Trophoblast cell (in vitro differentiated cells and primary cell): ENCODE data around the gene CCDC28B.
A peak's percentile ranks its signal among the peaks of the same experiment; 100 is the strongest.

Source experiments
- DNase-seq, 2 donors: peaks; one replicate each; pipeline ENCODE4 v3.0.0-alpha.2; 2016
- H2AFZ ChIP-seq: 2 replicates; pipeline ENCODE4 v1.6.1; 2013; ENCODE audit warnings: low read length, moderate library complexity, mild to moderate bottlenecking; ENCODE audit not compliant: insufficient read depth, poor library complexity
- H2AK5ac ChIP-seq: 2 replicates; pipeline ENCODE4 v1.6.1; 2013; ENCODE audit warnings: mild to moderate bottlenecking, low read length
- H2BK120ac ChIP-seq: 2 replicates; pipeline ENCODE4 v1.6.1; 2013; ENCODE audit warnings: low read length, mild to moderate bottlenecking, moderate library complexity; ENCODE audit not compliant: insufficient read depth, poor library complexity
- H2BK12ac ChIP-seq: 2 replicates; pipeline ENCODE4 v1.6.1; 2013; ENCODE audit warnings: mild to moderate bottlenecking, low read length, moderate library complexity
- H2BK5ac ChIP-seq: 2 replicates; pipeline ENCODE4 v1.6.1; 2013; ENCODE audit warnings: low read length, low read depth, moderate library complexity, mild to moderate bottlenecking; ENCODE audit not compliant: poor library complexity
- H3K14ac ChIP-seq: 2 replicates; pipeline ENCODE4 v1.6.1; 2013; ENCODE audit warnings: mild to moderate bottlenecking, low read length
- H3K18ac ChIP-seq: 2 replicates; pipeline ENCODE4 v1.6.1; 2013; ENCODE audit warnings: mild to moderate bottlenecking, low read length
- H3K23ac ChIP-seq: 2 replicates; pipeline ENCODE4 v1.6.1; 2013; ENCODE audit warnings: low read length
- H3K27ac ChIP-seq: 2 replicates; pipeline ENCODE4 v1.5.1; 2013; ENCODE audit warnings: low read depth, mild to moderate bottlenecking, inconsistent platforms, low read length, moderate library complexity
- H3K27me3 ChIP-seq: 2 replicates; pipeline ENCODE4 v1.6.1; 2013; ENCODE audit warnings: inconsistent platforms, mild to moderate bottlenecking, low read length, moderate library complexity; ENCODE audit not compliant: insufficient read depth
- H3K36me3 ChIP-seq, 2 experiments: 1 replicate in 1 of 2; 2 replicates in 1 of 2; pipeline ENCODE4 v1.6.1; 2013; ENCODE audit warnings: low read length in 2 of 2, mild to moderate bottlenecking in 2 of 2, moderate library complexity in 1 of 2; ENCODE audit not compliant: insufficient read depth in 2 of 2, control insufficient read depth in 1 of 2
- H3K4ac ChIP-seq: 2 replicates; pipeline ENCODE4 v1.6.1; 2013; ENCODE audit warnings: low read depth, mild to moderate bottlenecking, low read length, moderate library complexity
- H3K4me1 ChIP-seq, 2 experiments: 1 replicate in 1 of 2; 2 replicates in 1 of 2; pipeline ENCODE4 v1.6.1; 2013; ENCODE audit warnings: low read length in 2 of 2, mild to moderate bottlenecking in 2 of 2, moderate library complexity in 1 of 2; ENCODE audit not compliant: insufficient read depth in 2 of 2, control insufficient read depth in 1 of 2
- H3K4me2 ChIP-seq: 2 replicates; pipeline ENCODE4 v1.6.1; 2013; ENCODE audit warnings: inconsistent platforms, mild to moderate bottlenecking, low read length, moderate library complexity
- H3K4me3 ChIP-seq: 2 replicates; pipeline ENCODE4 v1.5.1; 2013; ENCODE audit warnings: mild to moderate bottlenecking, low read depth, low read length, inconsistent platforms
- H3K79me1 ChIP-seq: one replicate; pipeline ENCODE4 v1.6.1; 2013; ENCODE audit warnings: low read length
- H3K79me2 ChIP-seq: 2 replicates; pipeline ENCODE4 v1.6.1; 2013; ENCODE audit warnings: low read length, mild to moderate bottlenecking; ENCODE audit not compliant: control insufficient read depth, insufficient read depth, poor library complexity
- H3K9ac ChIP-seq: 2 replicates; pipeline ENCODE4 v1.6.1; 2013; ENCODE audit warnings: mild to moderate bottlenecking, low read length
- H3K9me3 ChIP-seq: 2 replicates; pipeline ENCODE4 v1.6.1; 2013; ENCODE audit warnings: low read depth, mild to moderate bottlenecking, control low read depth, inconsistent platforms, low read length; ENCODE audit not compliant: insufficient read depth
- H4K12ac ChIP-seq: 2 replicates; pipeline ENCODE4 v1.6.1; 2013; ENCODE audit warnings: low read depth, mild to moderate bottlenecking, low read length, moderate library complexity
- H4K8ac ChIP-seq: 2 replicates; pipeline ENCODE4 v1.6.1; 2013; ENCODE audit warnings: low read depth, mild to moderate bottlenecking, low read length, moderate library complexity
- H4K91ac ChIP-seq: one replicate; pipeline ENCODE4 v1.6.1; 2013; ENCODE audit warnings: low read depth, mild to moderate bottlenecking, low read length, moderate library complexity
- WGBS: extraction: QIAGEN DNeasy Blood & Tissue Kit; methylation state at CpG from one replicate; pipeline ENCODE4 v1.1.7; 2013; ENCODE audit warnings: missing lambda C conversion rate; ENCODE audit not compliant: insufficient read length, insufficient coverage; ENCODE audit errors: extremely low coverage; 5-methylcytosine and 5-hydroxymethylcytosine counted together

Gene CCDC28B

DNA sequence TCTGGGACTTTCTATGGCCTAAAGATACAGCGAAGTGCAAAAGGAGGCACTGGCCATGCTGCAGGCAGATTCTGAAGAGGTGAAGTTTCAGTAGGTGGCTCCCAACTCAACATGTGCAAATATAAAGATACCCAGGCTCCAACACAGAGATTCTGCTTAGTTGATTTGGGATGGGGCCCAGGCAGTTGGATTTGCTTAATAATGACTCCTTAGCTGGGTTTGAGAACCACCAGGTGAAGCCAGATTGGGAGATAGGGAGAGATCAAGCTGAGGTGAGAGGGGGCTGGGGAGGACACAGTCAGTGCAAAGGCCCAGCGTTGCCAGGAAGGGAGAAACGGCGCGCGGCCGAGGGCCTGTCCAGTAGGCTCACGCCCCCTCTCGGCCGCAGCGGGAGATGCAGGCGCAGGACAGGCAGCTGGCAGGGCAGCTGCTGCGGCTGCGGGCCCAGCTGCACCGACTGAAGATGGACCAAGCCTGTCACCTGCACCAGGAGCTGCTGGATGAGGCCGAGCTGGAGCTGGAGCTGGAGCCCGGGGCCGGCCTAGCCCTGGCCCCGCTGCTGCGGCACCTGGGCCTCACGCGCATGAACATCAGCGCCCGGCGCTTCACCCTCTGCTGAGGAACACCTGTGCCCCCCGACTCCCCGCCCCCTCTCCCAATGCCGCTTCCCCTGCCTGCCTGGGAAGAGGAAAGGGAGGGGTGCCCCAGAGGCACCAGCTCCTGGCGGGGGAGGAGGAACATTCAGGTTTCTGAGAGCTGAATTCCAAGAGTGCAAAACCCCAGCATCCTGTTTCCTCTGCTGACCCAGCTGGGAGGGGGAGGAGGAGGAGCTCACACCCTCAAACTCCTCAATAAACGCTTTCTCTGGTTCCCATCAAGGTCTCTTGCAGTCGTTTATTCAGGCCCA, 47.8 kb downstream of the CCDC28B start:
- H3K4ac ChIP-seq, result no peak overlapping the region
- H3K23ac ChIP-seq, result no peak overlapping the region
- H4K12ac ChIP-seq, result no peak overlapping the region
- H2AK5ac ChIP-seq, result no peak overlapping the region
- no peaks in the 10 kb centered on the region for H3K79me2 ChIP-seq
- peaks cover 2% of the 10 kb centered on the region in 2 experiments for H3K4me1 ChIP-seq
- H2BK5ac ChIP-seq, result no peak overlapping the region
- no peak overlapping the region for H3K9ac ChIP-seq
- WGBS, result no CpG with 5 or more reads among the region's 31 CpGs
- DNase-seq, result peak; percentile 88 to 94
- H3K14ac ChIP-seq, result no peak overlapping the region
- no peak overlapping the region for H4K8ac ChIP-seq
- no peak overlapping the region for H3K27ac ChIP-seq
- peak overlapping the region; percentile 61 for H3K4me2 ChIP-seq
- H2BK120ac ChIP-seq, result no peak overlapping the region
- no peaks in the 10 kb centered on the region for H3K9me3 ChIP-seq
- no peak overlapping the region for H2BK12ac ChIP-seq
- H3K79me1 ChIP-seq, result no peaks in the 10 kb centered on the region
- H4K91ac ChIP-seq, result no peak overlapping the region
- no peak overlapping the region for H2AFZ ChIP-seq
- H3K4me3 ChIP-seq, result no peak overlapping the region
- H3K18ac ChIP-seq, result no peak overlapping the region
- no peaks in the 10 kb centered on the region for H3K27me3 ChIP-seq
- H3K36me3 ChIP-seq, result no peaks in the 10 kb centered on the region

DNA sequence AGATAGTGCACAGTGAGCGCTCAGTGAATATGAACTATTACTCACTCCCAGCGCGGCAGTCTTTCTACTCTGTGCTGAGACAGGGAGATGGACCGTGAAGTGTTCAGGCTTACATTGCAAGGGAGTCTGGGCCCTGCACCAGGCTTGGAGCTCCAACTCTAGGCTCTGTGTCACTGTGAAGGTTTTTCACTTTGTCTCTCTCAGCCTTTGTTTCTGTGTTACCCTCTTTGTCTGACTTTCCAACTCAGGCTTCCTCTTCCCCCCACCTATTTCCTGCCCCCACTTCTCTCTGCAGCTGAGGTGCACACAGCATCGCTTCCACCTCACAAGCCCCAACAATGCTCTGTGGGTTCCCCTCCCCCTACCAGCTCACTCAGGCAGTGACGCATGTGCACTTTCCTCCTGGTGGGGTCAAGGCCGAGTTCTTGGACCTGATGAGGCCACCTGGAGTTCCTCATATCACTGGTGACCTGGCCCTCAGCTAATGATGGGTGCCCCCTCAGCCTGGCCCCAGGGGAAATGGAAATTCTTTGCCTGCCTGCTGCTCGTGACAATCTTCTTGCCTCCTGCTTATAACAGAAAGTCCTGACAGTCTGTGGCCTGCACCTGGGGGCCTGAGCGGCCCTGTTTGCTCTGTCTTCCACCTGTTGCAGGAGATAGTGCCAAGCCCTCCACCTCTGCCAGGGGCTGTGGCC, 49.6 kb downstream of the CCDC28B start:
- Histone ChIP-seq H3K14ac (no peak overlapping the region), H2BK12ac (no peak overlapping the region), H2AFZ (no peak overlapping the region), H3K36me3 (no peaks in the 10 kb centered on the region), H3K18ac (no peak overlapping the region), H2AK5ac (no peak overlapping the region), H2BK5ac (no peak overlapping the region), H3K23ac (no peak overlapping the region), H4K8ac (no peak overlapping the region), H4K12ac (no peak overlapping the region), H3K4me3 (no peak overlapping the region), H3K9ac (no peak overlapping the region), H2BK120ac (no peak overlapping the region), H3K4me1 (peaks cover 2% of the 10 kb centered on the region in 2 experiments), H4K91ac (no peak overlapping the region), H3K4ac (no peak overlapping the region), H3K79me1 (no peaks in the 10 kb centered on the region), H3K27ac (no peak overlapping the region), H3K4me2 (no peak overlapping the region), H3K9me3 (no peaks in the 10 kb centered on the region), H3K79me2 (no peaks in the 10 kb centered on the region), H3K27me3 (no peaks in the 10 kb centered on the region)
- no CpG with 5 or more reads among the region's 9 CpGs for WGBS
- DNase-seq, result no peak

DNA sequence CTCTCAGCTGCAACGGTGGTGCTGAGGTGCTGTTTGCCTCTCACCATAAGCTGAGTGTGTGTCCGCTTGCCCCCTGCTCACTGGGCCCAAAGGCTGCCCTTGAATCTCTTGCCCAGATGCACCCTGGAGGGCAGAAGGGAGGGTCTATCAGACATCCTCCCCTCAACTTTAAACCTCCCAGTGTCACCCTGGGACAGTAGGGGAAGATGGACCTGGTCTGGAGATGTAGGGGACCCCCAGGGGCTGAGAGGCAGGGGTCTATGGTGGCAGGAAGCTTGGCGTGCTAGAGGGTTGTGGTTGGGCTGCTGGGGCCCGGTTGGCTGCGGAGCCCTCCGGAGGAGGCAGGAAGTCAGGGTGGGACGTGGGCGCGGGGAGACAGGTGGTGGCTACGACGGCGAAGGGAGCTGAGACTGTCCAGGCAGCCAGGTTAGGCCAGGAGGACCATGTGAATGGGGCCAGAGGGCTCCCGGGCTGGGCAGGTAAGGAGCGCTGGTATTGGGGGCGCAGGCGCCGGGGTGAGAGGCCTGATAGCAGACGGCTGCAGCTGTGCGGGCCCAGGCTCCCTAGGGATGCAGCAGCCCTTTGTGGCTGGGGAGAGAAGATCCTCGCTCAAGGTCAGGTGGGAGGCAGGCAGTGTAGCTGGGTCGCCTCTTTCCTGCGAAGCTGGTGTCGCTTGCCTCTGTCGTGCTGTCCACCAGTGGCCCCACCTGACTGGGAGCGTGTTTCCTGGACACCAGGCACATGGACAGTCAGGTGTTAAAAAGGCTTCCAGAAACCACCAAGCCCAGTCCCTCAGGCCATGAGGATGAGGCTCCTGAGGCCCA, 50.7 kb downstream of the CCDC28B start, which contains the start of gene LCK:
Gene LCK (plus strand): TSS at position 373 of the 824 bp plus-strand sequence. CDS start 23,065 bp downstream, outside the sequence.
- no peaks in the 10 kb centered on the region for H3K36me3 ChIP-seq
- H2BK5ac ChIP-seq, result no peak within 1 kb of the TSS
- no peak within 1 kb of the TSS for H4K8ac ChIP-seq
- H3K9ac ChIP-seq, result peak within 1 kb of the TSS; percentile 3
- H4K91ac ChIP-seq, result no peak within 1 kb of the TSS
- H2AFZ ChIP-seq, result no peak within 1 kb of the TSS
- H2AK5ac ChIP-seq, result no peak within 1 kb of the TSS
- no peak within 1 kb of the TSS for H3K27ac ChIP-seq
- no peak within 1 kb of the TSS for H3K18ac ChIP-seq
- H3K79me2 ChIP-seq, result no peaks in the 10 kb centered on the region
- DNase-seq, result no peak
- H3K4ac ChIP-seq, result no peak within 1 kb of the TSS
- no peak within 1 kb of the TSS for H3K4me3 ChIP-seq
- H3K4me1 ChIP-seq, result peaks cover 2% of the 10 kb centered on the region in 2 experiments
- no peak within 1 kb of the TSS for H2BK120ac ChIP-seq
- H3K23ac ChIP-seq, result no peak within 1 kb of the TSS
- no peak within 1 kb of the TSS for H4K12ac ChIP-seq
- H3K79me1 ChIP-seq, result no peaks in the 10 kb centered on the region
- H3K9me3 ChIP-seq, result no peaks in the 10 kb centered on the region
- no CpG with 5 or more reads among the region's 25 CpGs for WGBS
- no peak within 1 kb of the TSS for H3K4me2 ChIP-seq
- H3K14ac ChIP-seq, result no peak within 1 kb of the TSS
- no peaks in the 10 kb centered on the region for H3K27me3 ChIP-seq
- no peak within 1 kb of the TSS for H2BK12ac ChIP-seq
